ENCODE data around the gene LSAMP. TPM values are rescaled to one million over a fixed set of nuclear protein-coding genes. Genes with fewer than 3 reads are reported as not detected.

The LSAMP gene
- total RNA-seq, 2 experiments from 2014 or later = not detected

- CTCF ChIA-PET = interaction anchor here (0.6 kb wide), 1 partner anchor 743 kb away, joined by 3 read pairs; no protein-coding TSS in a partner anchor
- Mint-ChIP-seq H3K9me3 (no peaks in the 10 kb centered on the region), H3K36me3 (ENCODE audit: low read depth) (no peaks in the 10 kb centered on the region), H3K27ac (no peak overlapping the region), H3K4me1 (ENCODE audit: low read depth) (no peaks in the 10 kb centered on the region), H3K4me3 (no peak overlapping the region), H3K27me3 (ENCODE audit: low read depth) (no peaks in the 10 kb centered on the region)
- intact Hi-C loops (cut with micrococcal nuclease) = no loop called here
- no peak for DNase-seq
Observed at GRCh38 chr3:115980709-115981108, 464.6 kb downstream of the LSAMP start.

GRCh38 chr3:115977866-115978265 is 467.4 kb downstream of the LSAMP start:
- H3K27me3 Mint-ChIP-seq (ENCODE audit: low read depth) = peaks cover 1% of the 10 kb centered on the region
- no peaks in the 10 kb centered on the region for H3K9me3 Mint-ChIP-seq
- no peak overlapping the region for H3K4me3 Mint-ChIP-seq
- intact Hi-C loops (cut with micrococcal nuclease) = no loop called here
- H3K4me1 Mint-ChIP-seq (ENCODE audit: low read depth) = no peaks in the 10 kb centered on the region
- H3K36me3 Mint-ChIP-seq (ENCODE audit: low read depth) = no peaks in the 10 kb centered on the region
- CTCF ChIA-PET = no interaction called here
- DNase-seq = no peak
- H3K27ac Mint-ChIP-seq = no peak overlapping the region

GRCh38 chr3:115975796-115976195 is 469.5 kb downstream of the LSAMP start:
- Mint-ChIP-seq H3K4me3 (no peak overlapping the region), H3K27ac (no peak overlapping the region), H3K36me3 (ENCODE audit: low read depth) (no peaks in the 10 kb centered on the region), H3K9me3 (no peaks in the 10 kb centered on the region), H3K4me1 (ENCODE audit: low read depth) (no peaks in the 10 kb centered on the region), H3K27me3 (ENCODE audit: low read depth) (peaks cover 2% of the 10 kb centered on the region)
- CTCF ChIA-PET = no interaction called here
- no peak for DNase-seq
- intact Hi-C loops (cut with micrococcal nuclease) = no loop called here

GRCh38 chr3:115975353-115975752 is 469.9 kb downstream of the LSAMP start:
- no peaks in the 10 kb centered on the region for H3K4me1 Mint-ChIP-seq (ENCODE audit: low read depth)
- intact Hi-C loops (cut with micrococcal nuclease) = no loop called here
- no peak overlapping the region for H3K4me3 Mint-ChIP-seq
- peaks cover 2% of the 10 kb centered on the region for H3K27me3 Mint-ChIP-seq (ENCODE audit: low read depth)
- DNase-seq = no peak
- no peaks in the 10 kb centered on the region for H3K36me3 Mint-ChIP-seq (ENCODE audit: low read depth)
- H3K27ac Mint-ChIP-seq = no peak overlapping the region
- no peaks in the 10 kb centered on the region for H3K9me3 Mint-ChIP-seq
- CTCF ChIA-PET = no interaction called here

GRCh38 chr3:115974940-115975339 is 470.3 kb downstream of the LSAMP start:
- intact Hi-C loops (cut with micrococcal nuclease) = no loop called here
- no peak overlapping the region for H3K27ac Mint-ChIP-seq
- DNase-seq = no peak
- peaks cover 2% of the 10 kb centered on the region for H3K27me3 Mint-ChIP-seq (ENCODE audit: low read depth)
- H3K36me3 Mint-ChIP-seq (ENCODE audit: low read depth) = no peaks in the 10 kb centered on the region
- no peak overlapping the region for H3K4me3 Mint-ChIP-seq
- H3K4me1 Mint-ChIP-seq (ENCODE audit: low read depth) = no peaks in the 10 kb centered on the region
- no peaks in the 10 kb centered on the region for H3K9me3 Mint-ChIP-seq
- CTCF ChIA-PET = no interaction called here

- H3K27ac Mint-ChIP-seq = no peak overlapping the region
- CTCF ChIA-PET = no interaction called here
- no peak overlapping the region for H3K4me3 Mint-ChIP-seq
- H3K27me3 Mint-ChIP-seq (ENCODE audit: low read depth) = peaks cover 2% of the 10 kb centered on the region
- no peaks in the 10 kb centered on the region for H3K4me1 Mint-ChIP-seq (ENCODE audit: low read depth)
- peaks cover 2% of the 10 kb centered on the region for H3K9me3 Mint-ChIP-seq
- intact Hi-C loops (cut with micrococcal nuclease) = no loop called here
- no peak for DNase-seq
- H3K36me3 Mint-ChIP-seq (ENCODE audit: low read depth) = no peaks in the 10 kb centered on the region
Observed at GRCh38 chr3:115968871-115969270, 476.4 kb downstream of the LSAMP start.

- DNase-seq = no peak
- H3K4me3 Mint-ChIP-seq = no peak overlapping the region
- no peaks in the 10 kb centered on the region for H3K4me1 Mint-ChIP-seq (ENCODE audit: low read depth)
- H3K9me3 Mint-ChIP-seq = no peaks in the 10 kb centered on the region
- intact Hi-C loops (cut with micrococcal nuclease) = no loop called here
- H3K27ac Mint-ChIP-seq = no peak overlapping the region
- H3K36me3 Mint-ChIP-seq (ENCODE audit: low read depth) = no peaks in the 10 kb centered on the region
- CTCF ChIA-PET = interaction anchor here (0.7 kb wide), 1 partner anchor 811 kb away, joined by 3 read pairs; no protein-coding TSS in a partner anchor
- H3K27me3 Mint-ChIP-seq (ENCODE audit: low read depth) = no peaks in the 10 kb centered on the region
Observed at GRCh38 chr3:115961380-115961779, 483.9 kb downstream of the LSAMP start.

GRCh38 chr3:115960799-115961198 is 484.5 kb downstream of the LSAMP start:
- intact Hi-C loops (cut with micrococcal nuclease) = no loop called here
- H3K9me3 Mint-ChIP-seq = no peaks in the 10 kb centered on the region
- CTCF ChIA-PET = interaction anchor here (0.7 kb wide), 1 partner anchor 811 kb away, joined by 3 read pairs; no protein-coding TSS in a partner anchor

GRCh38 chr3:115958526-115958925 is 486.8 kb downstream of the LSAMP start:
- intact Hi-C loops (cut with micrococcal nuclease) = no loop called here
- H3K27me3 Mint-ChIP-seq (ENCODE audit: low read depth) = no peaks in the 10 kb centered on the region
- no peaks in the 10 kb centered on the region for H3K9me3 Mint-ChIP-seq
- CTCF ChIA-PET = no interaction called here
- H3K27ac Mint-ChIP-seq = no peak overlapping the region
- no peak for DNase-seq
- H3K4me3 Mint-ChIP-seq = no peak overlapping the region
- no peaks in the 10 kb centered on the region for H3K4me1 Mint-ChIP-seq (ENCODE audit: low read depth)
- H3K36me3 Mint-ChIP-seq (ENCODE audit: low read depth) = no peaks in the 10 kb centered on the region

More at GRCh38 chr3:115960799-115961198, 484.5 kb downstream of the LSAMP start:
- no peak overlapping the region for H3K27ac Mint-ChIP-seq
- H3K4me3 Mint-ChIP-seq = no peak overlapping the region
- H3K4me1 Mint-ChIP-seq (ENCODE audit: low read depth) = no peaks in the 10 kb centered on the region
- H3K27me3 Mint-ChIP-seq (ENCODE audit: low read depth) = no peaks in the 10 kb centered on the region
- no peaks in the 10 kb centered on the region for H3K36me3 Mint-ChIP-seq (ENCODE audit: low read depth)
- no peak for DNase-seq

- Mint-ChIP-seq H3K27ac (no peak overlapping the region), H3K4me1 (ENCODE audit: low read depth) (no peaks in the 10 kb centered on the region)
- intact Hi-C loops (cut with micrococcal nuclease) = no loop called here
Observed at GRCh38 chr3:115947325-115947724, 498.0 kb downstream of the LSAMP start.

GRCh38 chr3:115943579-115943978 is 501.7 kb downstream of the LSAMP start:
- no peaks in the 10 kb centered on the region for H3K36me3 Mint-ChIP-seq (ENCODE audit: low read depth)
- H3K4me3 Mint-ChIP-seq = no peak overlapping the region
- intact Hi-C loops (cut with micrococcal nuclease) = no loop called here
- CTCF ChIA-PET = no interaction called here
- peaks cover 6% of the 10 kb centered on the region for H3K27me3 Mint-ChIP-seq (ENCODE audit: low read depth)
- H3K4me1 Mint-ChIP-seq (ENCODE audit: low read depth) = no peaks in the 10 kb centered on the region
- DNase-seq = no peak
- no peak overlapping the region for H3K27ac Mint-ChIP-seq
- H3K9me3 Mint-ChIP-seq = no peaks in the 10 kb centered on the region

More at GRCh38 chr3:115947325-115947724, 498.0 kb downstream of the LSAMP start:
- Mint-ChIP-seq H3K27me3 (ENCODE audit: low read depth) (peaks cover 6% of the 10 kb centered on the region), H3K36me3 (ENCODE audit: low read depth) (no peaks in the 10 kb centered on the region), H3K4me3 (no peak overlapping the region), H3K9me3 (peaks cover 7% of the 10 kb centered on the region)
- no peak for DNase-seq
- CTCF ChIA-PET = no interaction called here

- CTCF ChIA-PET = no interaction called here
Observed at GRCh38 chr3:115937054-115937453, 508.2 kb downstream of the LSAMP start.

GRCh38 chr3:115932807-115933206 is 512.5 kb downstream of the LSAMP start:
- Mint-ChIP-seq H3K27ac (no peak overlapping the region), H3K4me3 (no peak overlapping the region), H3K4me1 (ENCODE audit: low read depth) (no peaks in the 10 kb centered on the region), H3K36me3 (ENCODE audit: low read depth) (no peaks in the 10 kb centered on the region), H3K27me3 (ENCODE audit: low read depth) (peaks cover 12% of the 10 kb centered on the region), H3K9me3 (no peaks in the 10 kb centered on the region)
- CTCF ChIA-PET = no interaction called here
- intact Hi-C loops (cut with micrococcal nuclease) = no loop called here
- no peak for DNase-seq

More at GRCh38 chr3:115937054-115937453, 508.2 kb downstream of the LSAMP start:
- DNase-seq = no peak
- no peaks in the 10 kb centered on the region for H3K36me3 Mint-ChIP-seq (ENCODE audit: low read depth)
- intact Hi-C loops (cut with micrococcal nuclease) = no loop called here
- no peak overlapping the region for H3K4me3 Mint-ChIP-seq
- peaks cover 2% of the 10 kb centered on the region for H3K27me3 Mint-ChIP-seq (ENCODE audit: low read depth)
- no peak overlapping the region for H3K27ac Mint-ChIP-seq
- H3K4me1 Mint-ChIP-seq (ENCODE audit: low read depth) = no peaks in the 10 kb centered on the region
- H3K9me3 Mint-ChIP-seq = no peaks in the 10 kb centered on the region

- H3K4me3 Mint-ChIP-seq = no peak overlapping the region
- H3K27me3 Mint-ChIP-seq (ENCODE audit: low read depth) = peaks cover 12% of the 10 kb centered on the region
Observed at GRCh38 chr3:115931581-115931980, 513.7 kb downstream of the LSAMP start.

More at GRCh38 chr3:115931581-115931980, 513.7 kb downstream of the LSAMP start:
- CTCF ChIA-PET = no interaction called here
- Mint-ChIP-seq H3K9me3 (no peaks in the 10 kb centered on the region), H3K27ac (no peak overlapping the region), H3K36me3 (ENCODE audit: low read depth) (no peaks in the 10 kb centered on the region), H3K4me1 (ENCODE audit: low read depth) (no peaks in the 10 kb centered on the region)
- intact Hi-C loops (cut with micrococcal nuclease) = no loop called here
- DNase-seq = no peak

All from activated naive CD4-positive, alpha-beta T cell treated with anti-CD3 and anti-CD28 coated beads for 36 hours (primary cell).